Measurements from ENCODE around the gene FOXI1.

GRCh38 chr5:170059221-170059620 lies 46.5 kb upstream of the FOXI1 start:
- TF ChIP-seq CTCF (IDR thresholded peaks at IDR 0.05; ENCODE audit: extremely low read depth in 1 of 2, insufficient read depth in 1 of 2, low read depth in 1 of 2, low read length in 2 of 2) (no peak), POLR2AphosphoS5 (IDR thresholded peaks at IDR 0.05; ENCODE audit: insufficient read depth, low read depth, low read length) (no peak), POLR2A (IDR thresholded peaks at IDR 0.05; ENCODE audit: low read depth, low read length) (no peak), EZH2 (IDR thresholded peaks at IDR 0.05; ENCODE audit: borderline replicate concordance, low read depth, low read length, severe bottlenecking) (no peak), GATA2 (IDR thresholded peaks at IDR 0.05; ENCODE audit: insufficient read depth, insufficient read length, low read depth, low read length) (no peak)
